T-cell (primary cell): ENCODE data around the gene ADAM11. TPM values are rescaled to one million over a fixed set of nuclear protein-coding genes. Genes with fewer than 3 reads are reported as not detected.

Experiments used
- ATAC-seq, 4 experiments: fragments of 200-7000 bp in 3 of 4; fragments of 150-1000 bp in 1 of 4; cut with Tn5 transposase; replicated peaks in 1 of 4; 1 replicate in 3 of 4; 2 replicates in 1 of 4; pipeline ENCODE4 v1.10.0; 2021; ENCODE audit warnings: moderate library complexity in 3 of 4, mild to moderate bottlenecking in 2 of 4, moderate number of reproducible peaks in 1 of 4
- CTCF ChIA-PET, 2 donors: fragments of 300-600 bp; sonication (Branson Sonifier 250); formaldehyde crosslinking; loops; one replicate each; lab custom pipeline; 2022; ENCODE audit warnings: antibody characterized with exemption in 2 of 2; lab: Charles Lee
- POLR2A ChIA-PET, 2 donors: fragments of 300-600 bp; sonication (Branson Sonifier 250); formaldehyde crosslinking; loops; one replicate each; lab custom pipeline; 2022; ENCODE audit warnings: antibody characterized with exemption in 2 of 2; lab: Charles Lee
- DNase-seq, 35 experiments: peaks; one replicate each; pipeline versions ENCODE4 v3.0.0 to v3.0.0-alpha.2; 2013 to 2023
- H3K27ac ChIP-seq: one replicate; pipeline ENCODE4 v1.5.1; 2013; ENCODE audit warnings: low read length
- H3K27me3 ChIP-seq, 2 experiments: replicated peaks in 1 of 2; 1 replicate in 1 of 2; 2 replicates in 1 of 2; pipeline versions ENCODE4 v1.6.1 to v1.7.0; 2013; ENCODE audit warnings: low read length in 1 of 2, mixed read lengths in 1 of 2; ENCODE audit not compliant: control insufficient read depth in 2 of 2, insufficient read depth in 2 of 2; ENCODE audit errors: extremely low read depth in 1 of 2
- H3K36me3 ChIP-seq, 2 donors: 1 replicate in 1 of 2; 2 replicates in 1 of 2; pipeline versions ENCODE4 v1.6.1 to v1.7.0; 2013; ENCODE audit warnings: low read length in 1 of 2; ENCODE audit not compliant: control insufficient read depth in 2 of 2, insufficient read depth in 1 of 2; ENCODE audit errors: extremely low read depth in 1 of 2
- H3K4me1 ChIP-seq, 2 experiments: 1 replicate in 1 of 2; 2 replicates in 1 of 2; pipeline versions ENCODE4 v1.6.1 to v1.7.0; 2013; ENCODE audit warnings: low read length in 2 of 2, mixed read lengths in 1 of 2; ENCODE audit not compliant: insufficient read depth in 2 of 2, control insufficient read depth in 1 of 2; ENCODE audit errors: extremely low read depth in 1 of 2
- H3K4me3 ChIP-seq, 2 donors: 1 replicate in 1 of 2; 2 replicates in 1 of 2; pipeline versions ENCODE4 v1.5.1 to v1.7.0; 2013; ENCODE audit warnings: mild to moderate bottlenecking in 2 of 2, low read length in 1 of 2, moderate library complexity in 1 of 2; ENCODE audit not compliant: control insufficient read depth in 1 of 2; ENCODE audit errors: extremely low read depth in 1 of 2
- H3K9me3 ChIP-seq: 2 replicates; pipeline ENCODE4 v1.7.0; 2013
- H3K27ac Mint-ChIP-seq, 2 donors: one replicate each; pipeline ENCODE4 v1.8.0; 2020 to 2021; ENCODE audit warnings: mild to moderate bottlenecking in 2 of 2, mixed read lengths in 2 of 2
- H3K27me3 Mint-ChIP-seq, 2 donors: one replicate each; pipeline ENCODE4 v1.8.0; 2021 to 2022; ENCODE audit warnings: mixed read lengths in 2 of 2
- H3K36me3 Mint-ChIP-seq: one replicate; pipeline ENCODE4 v1.8.0; 2021; ENCODE audit warnings: mixed read lengths
- H3K4me1 Mint-ChIP-seq, 3 donors: one replicate each; pipeline ENCODE4 v1.8.0; 2020 to 2022; ENCODE audit warnings: mixed read lengths in 3 of 3, mild to moderate bottlenecking in 1 of 3
- H3K4me3 Mint-ChIP-seq, 3 donors: one replicate each; pipeline ENCODE4 v1.8.0; 2020 to 2022; ENCODE audit warnings: mild to moderate bottlenecking in 3 of 3, mixed read lengths in 3 of 3, moderate library complexity in 3 of 3
- H3K9me3 Mint-ChIP-seq, 3 donors: one replicate each; pipeline ENCODE4 v1.8.0; 2020 to 2022; ENCODE audit warnings: mixed read lengths in 3 of 3
- WGBS: methylation state at CpG from one replicate; pipeline ENCODE4 v1.1.5; 2013; ENCODE audit warnings: missing lambda C conversion rate; ENCODE audit not compliant: insufficient coverage; 5-methylcytosine and 5-hydroxymethylcytosine counted together
- total RNA-seq, 35 experiments: library from RNA in 6 of 35; stranded (reverse) in 6 of 35; fragments of 120-200 nt in 1 of 35; gene quantifications; one replicate each; pipeline versions ENCODE4 v1.2.1 to v1.2.4 and lab custom pipeline; 2013 to 2026

The ADAM11 gene
- total RNA-seq, 5 donors from 2014 or later (not counting 1 experiment from before 2014, with no cell fraction given), result 0.43 to 1.0 (median 0.68) TPM

- H3K36me3 ChIP-seq, result no peaks in the 10 kb centered on the region
- peak overlapping the region; percentile 66 to 69 for H3K4me3 ChIP-seq
- no peak overlapping the region for H3K27ac ChIP-seq
- peak overlapping the region; percentile 82 for H3K27ac Mint-ChIP-seq
- H3K4me3 Mint-ChIP-seq, result peak overlapping the region; percentile 82 to 90 (median 83)
- peak; percentile 38 to 49 (median 46) for ATAC-seq
- H3K4me1 Mint-ChIP-seq, result peaks cover 6 to 11% (median 7%) of the 10 kb centered on the region in 3 donors
- peak; percentile 54 to 90 (median 81) for DNase-seq
- no peaks in the 10 kb centered on the region for H3K36me3 Mint-ChIP-seq
- H3K9me3 ChIP-seq, result no peaks in the 10 kb centered on the region
- ChIA-PET POLR2A (no interaction called here), CTCF (interaction anchor here (0.9 to 2.4 kb wide), 4 partner anchors 90 to 107 kb away, joined by 3 to 10 read pairs (median 6); no protein-coding TSS in a partner anchor)
- no peaks in the 10 kb centered on the region for H3K9me3 Mint-ChIP-seq
- H3K27me3 Mint-ChIP-seq, result peaks cover 0 to 11% of the 10 kb centered on the region in 2 donors
- H3K4me1 ChIP-seq, result peaks cover 7 to 31% of the 10 kb centered on the region in 2 experiments
- WGBS, result 18% methylated on average over 21 of the region's 42 CpGs
- peaks cover 0 to 61% of the 10 kb centered on the region in 2 experiments for H3K27me3 ChIP-seq
Observed at GRCh38 chr17:44774271-44775135, 15.7 kb downstream of the ADAM11 start.

- Mint-ChIP-seq H3K4me3 (peak overlapping the region; percentile 82 to 90 (median 83)), H3K27ac (peak overlapping the region; percentile 82), H3K9me3 (no peaks in the 10 kb centered on the region), H3K27me3 (peaks cover 0 to 11% of the 10 kb centered on the region in 2 donors), H3K36me3 (no peaks in the 10 kb centered on the region), H3K4me1 (peaks cover 6 to 12% (median 7%) of the 10 kb centered on the region in 3 donors)
- Histone ChIP-seq H3K4me1 (peaks cover 7 to 34% of the 10 kb centered on the region in 2 experiments), H3K27ac (no peak overlapping the region), H3K36me3 (no peaks in the 10 kb centered on the region), H3K27me3 (peaks cover 0 to 62% of the 10 kb centered on the region in 2 experiments), H3K4me3 (peak overlapping the region; percentile 66 to 69), H3K9me3 (no peaks in the 10 kb centered on the region)
- ChIA-PET CTCF (interaction anchor here (0.6 to 2.4 kb wide), 14 partner anchors 9 to 714 kb away, joined by 3 to 10 read pairs (median 4); partner anchors contain the start of genes ACBD4 (in 1 of the 2) and EFTUD2 (in 1 of the 2)), POLR2A (no interaction called here)
- under 1% methylated on average over 41 of the region's 50 CpGs for WGBS
- ATAC-seq (peak; percentile 92 to 94 (median 93)), DNase-seq (peak in 30 of 35 experiments; percentile 91 to 99 (median 96))
Observed at GRCh38 chr17:44775136-44775837, 16.5 kb downstream of the ADAM11 start.

GRCh38 chr17:44775838-44776621 lies 17.2 kb downstream of the ADAM11 start:
- Histone ChIP-seq H3K27me3 (peaks cover 0 to 65% of the 10 kb centered on the region in 2 experiments), H3K27ac (no peak overlapping the region), H3K4me3 (peak overlapping the region; percentile 51 to 66), H3K4me1 (peaks cover 7 to 34% of the 10 kb centered on the region in 2 experiments), H3K9me3 (no peaks in the 10 kb centered on the region), H3K36me3 (no peaks in the 10 kb centered on the region)
- H3K9me3 Mint-ChIP-seq, result no peaks in the 10 kb centered on the region
- H3K27me3 Mint-ChIP-seq, result peaks cover 0 to 7% of the 10 kb centered on the region in 2 donors
- ATAC-seq, result peak in 3 of 4 experiments; percentile 7 to 21 (median 15)
- H3K4me3 Mint-ChIP-seq, result peak overlapping the region; percentile 82 to 90 (median 83)
- peak in 6 of 35 experiments; percentile 10 to 96 (median 93) for DNase-seq
- H3K4me1 Mint-ChIP-seq, result peaks cover 6 to 12% (median 7%) of the 10 kb centered on the region in 3 donors
- no peaks in the 10 kb centered on the region for H3K36me3 Mint-ChIP-seq
- peak overlapping the region; percentile 74 to 76 for H3K27ac Mint-ChIP-seq
- WGBS, result 10% methylated on average over 39 of the region's 43 CpGs
- ChIA-PET CTCF (interaction anchor here (0.6 to 2.4 kb wide), 14 partner anchors 8 to 715 kb away, joined by 3 to 10 read pairs (median 4); partner anchors contain the start of genes ACBD4 (in 1 of the 2) and EFTUD2 (in 1 of the 2)), POLR2A (no interaction called here)

- H3K27ac ChIP-seq, result no peak overlapping the region
- no peaks in the 10 kb centered on the region for H3K9me3 ChIP-seq
- H3K4me3 ChIP-seq, result peak overlapping the region in 1 of 2 donors; percentile 51
- ChIA-PET CTCF (no interaction called here), POLR2A (no interaction called here)
- no peak for DNase-seq
- Mint-ChIP-seq H3K27ac (no peak overlapping the region), H3K9me3 (no peaks in the 10 kb centered on the region), H3K4me1 (peaks cover 6 to 12% (median 7%) of the 10 kb centered on the region in 3 donors), H3K4me3 (peak overlapping the region; percentile 21 to 83 (median 82)), H3K27me3 (peaks cover 0 to 7% of the 10 kb centered on the region in 2 donors), H3K36me3 (no peaks in the 10 kb centered on the region)
- peaks cover 0 to 67% of the 10 kb centered on the region in 2 experiments for H3K27me3 ChIP-seq
- peaks cover 7 to 34% of the 10 kb centered on the region in 2 experiments for H3K4me1 ChIP-seq
- ATAC-seq, result no peak
- WGBS, result 95% methylated on average over 15 of the region's 19 CpGs
- no peaks in the 10 kb centered on the region for H3K36me3 ChIP-seq
Observed at GRCh38 chr17:44776628-44777393, 18.0 kb downstream of the ADAM11 start.
